NAMALWA (cell line): Measurements from ENCODE around the gene INPP5E.

ENCODE experiments used
- DNase-seq: peaks from one replicate; pipeline ENCODE4 v3.0.0-alpha.2; 2015; ENCODE audit warnings: low spot score

INPP5E gene

DNA sequence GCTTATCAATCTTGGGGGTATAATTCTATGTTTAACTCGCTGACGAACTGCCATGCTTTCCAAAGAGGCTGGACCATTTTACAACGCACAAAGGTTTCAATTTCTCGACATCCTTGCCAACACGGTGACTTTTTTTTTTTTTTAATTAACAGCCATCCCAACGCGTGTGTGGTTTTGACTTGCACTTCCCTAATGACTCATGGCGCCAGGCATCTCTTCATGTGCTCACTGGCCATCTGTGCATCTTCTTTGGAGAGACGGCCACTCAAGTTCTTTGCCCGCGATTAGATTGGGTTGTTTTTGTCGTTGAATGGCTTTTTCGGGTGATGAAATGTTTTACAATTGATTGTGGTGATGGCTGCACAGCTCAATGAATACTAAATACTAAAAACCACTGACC is 53.6 kb downstream of the INPP5E start:
- no peak for DNase-seq

DNA sequence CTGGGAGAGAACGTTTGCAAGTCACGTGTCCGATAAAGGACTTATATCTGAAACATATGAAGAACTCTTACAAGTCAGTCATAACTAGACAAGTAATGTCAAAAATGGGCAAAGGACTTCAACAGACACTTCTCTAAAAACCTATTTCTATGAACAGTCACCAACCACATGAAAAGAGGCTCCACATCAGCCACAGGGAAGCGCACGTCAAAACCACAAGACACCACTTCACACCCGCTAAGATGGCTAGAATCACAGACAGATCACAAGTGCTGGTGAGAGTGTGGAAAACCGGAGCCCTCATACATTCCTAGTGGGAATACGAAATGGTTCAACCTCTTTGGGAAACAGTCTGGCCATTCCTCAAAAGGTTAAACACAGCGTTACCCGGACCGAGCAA is 54.6 kb downstream of the INPP5E start:
- DNase-seq: no peak

DNA sequence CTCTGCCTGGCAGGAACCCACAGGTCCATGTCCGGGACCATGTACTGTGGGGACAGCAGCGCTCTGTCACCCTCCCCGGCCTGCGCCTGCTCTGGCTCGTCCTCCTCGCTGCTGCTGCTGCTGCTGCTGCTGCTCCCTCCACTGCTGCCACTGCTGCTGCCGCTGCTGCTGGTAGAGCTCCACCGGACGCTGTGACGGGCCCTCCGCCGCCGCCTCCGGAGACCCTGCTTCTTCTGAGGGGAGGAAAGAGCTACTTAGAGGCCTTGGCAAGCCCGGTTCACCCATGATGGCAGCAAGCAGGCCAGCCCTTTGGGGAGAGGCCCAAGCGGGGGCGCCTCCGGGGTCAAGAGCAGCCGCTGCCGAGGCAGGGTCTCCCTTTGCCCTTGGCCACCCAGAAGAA is 56.2 kb downstream of the INPP5E start:
- DNase-seq: no peak

DNA sequence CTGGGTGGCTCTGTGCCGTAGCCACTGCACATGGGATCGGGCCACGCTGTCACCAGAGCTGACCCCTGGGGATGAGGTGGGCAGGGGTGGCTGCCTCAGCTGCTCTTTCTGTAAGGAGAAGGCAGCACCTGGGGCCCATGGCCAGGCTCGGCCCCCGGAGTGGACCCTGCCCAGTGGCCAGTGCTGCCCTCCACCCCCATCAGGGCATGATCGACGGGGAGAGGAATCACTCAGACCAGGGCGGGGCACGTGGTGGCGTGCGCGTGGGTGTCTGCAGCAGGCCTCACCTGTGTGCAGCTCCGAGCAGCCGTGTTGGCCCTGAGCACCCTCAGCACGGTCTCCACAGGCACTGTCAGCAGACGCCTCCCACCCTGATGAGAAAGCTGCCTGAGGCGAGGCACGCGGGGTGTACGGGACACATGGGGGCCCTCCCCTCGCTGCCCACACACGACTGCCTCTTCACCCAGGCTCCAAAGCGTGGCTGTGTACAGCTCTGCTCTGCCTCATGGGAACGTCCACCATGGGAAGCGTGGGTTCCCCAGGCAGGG is 57.6 kb downstream of the INPP5E start:
- DNase-seq: no peak

DNA sequence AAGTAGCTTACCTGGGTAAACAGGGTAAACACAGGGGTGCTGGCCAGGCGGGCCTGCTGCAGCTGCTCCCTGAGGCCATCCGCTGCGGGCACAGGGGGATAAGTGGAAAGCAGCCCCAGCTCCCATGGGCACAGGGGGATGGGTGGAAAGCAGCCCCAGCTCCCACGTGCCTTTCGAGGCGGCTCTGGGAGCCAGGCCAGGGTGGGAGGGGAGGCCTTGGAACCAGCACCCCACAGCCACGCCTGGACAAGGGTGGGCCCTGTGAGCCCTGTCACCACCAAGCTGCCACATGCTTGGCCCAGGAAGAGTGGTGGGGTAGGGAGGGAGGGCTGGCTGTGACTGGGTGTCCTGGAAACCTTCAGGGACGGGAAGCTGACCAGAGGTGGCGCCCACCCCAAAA is 58.3 kb downstream of the INPP5E start:
- no peak for DNase-seq

DNA sequence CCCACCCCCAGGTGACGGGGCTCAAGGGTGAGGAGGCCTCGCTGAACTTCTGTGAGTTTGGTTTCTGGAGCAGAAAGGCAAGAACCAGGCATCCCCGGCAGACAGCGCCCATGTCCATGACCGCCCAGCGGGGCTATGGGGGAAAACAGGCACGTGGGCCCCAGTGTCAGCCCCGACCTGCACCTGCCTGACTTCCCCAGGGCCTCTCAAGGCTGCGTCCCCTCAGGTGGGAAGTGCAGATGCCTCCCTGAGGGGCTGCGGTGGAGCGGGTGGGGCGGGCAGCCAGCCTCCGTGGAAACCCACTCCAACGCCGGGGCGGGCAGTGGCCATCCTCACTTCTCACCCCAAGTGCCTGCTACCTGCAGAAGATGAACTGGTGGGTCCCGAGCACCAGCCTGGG is 59.3 kb downstream of the INPP5E start:
- DNase-seq: no peak

DNA sequence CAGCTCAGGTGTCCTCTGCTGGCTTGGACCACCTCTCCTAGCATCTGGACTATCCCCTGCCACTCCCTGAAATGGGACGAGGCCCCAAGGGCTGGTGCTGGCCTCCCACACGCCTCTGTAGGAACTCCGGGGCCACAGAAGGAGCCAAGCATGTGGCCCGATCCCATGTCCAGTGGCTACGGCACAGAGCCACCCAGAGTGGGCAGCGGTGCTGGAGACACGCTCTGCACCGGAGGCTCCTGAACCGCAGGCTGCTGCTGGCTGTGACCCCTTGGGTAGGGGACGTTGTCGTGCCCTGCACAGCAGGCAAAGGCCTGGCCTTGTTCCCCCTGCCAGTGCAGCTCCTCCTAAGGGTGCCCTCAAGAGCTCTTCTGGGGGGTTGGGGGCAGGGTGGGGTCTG is 59.8 kb downstream of the INPP5E start:
- no peak for DNase-seq

DNA sequence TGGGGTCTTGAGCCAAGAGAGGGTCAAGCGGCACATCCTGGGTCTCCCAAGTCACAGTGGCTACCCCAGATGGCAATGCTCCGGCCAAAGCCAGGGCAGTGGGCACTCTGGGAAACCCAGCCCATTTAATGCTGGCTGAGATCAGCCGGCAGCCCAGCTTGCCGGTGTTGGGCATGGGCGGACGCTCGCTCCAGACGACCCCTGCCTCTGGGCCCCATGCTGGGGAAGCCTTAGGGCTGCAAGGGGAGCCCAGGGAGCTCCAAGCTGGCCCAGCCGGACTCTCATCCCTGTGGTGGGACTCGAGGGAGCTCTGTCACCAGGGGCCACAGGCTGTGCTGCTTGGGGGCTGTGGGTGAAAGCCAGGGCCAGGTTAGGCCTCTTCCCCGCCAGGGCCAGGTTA is 60.2 kb downstream of the INPP5E start:
- DNase-seq: no peak

DNA sequence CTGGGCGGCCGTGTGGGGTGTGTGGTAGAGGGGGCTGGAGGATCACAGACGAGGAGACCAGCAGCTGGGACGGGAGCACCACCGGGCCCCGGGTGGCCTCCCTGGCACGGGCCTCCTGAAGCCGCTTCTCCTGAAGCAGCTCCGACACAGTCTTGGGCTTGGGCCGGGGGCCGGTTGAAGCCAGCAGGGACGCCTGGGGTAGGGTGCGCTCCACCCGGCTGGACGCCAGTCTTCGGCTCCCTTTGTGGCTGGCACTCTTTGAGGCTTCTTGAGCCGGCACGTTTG is 60.7 kb downstream of the INPP5E start:
- no peak for DNase-seq
